Astrocyte of the spinal cord (primary cell): ENCODE results near the gene TMEM134.

Experiments used
- DNase-seq: peaks from one replicate; pipeline ENCODE4 v3.0.0; 2011; ENCODE audit warnings: low read depth, low spot score
- H3K4me3 ChIP-seq: 2 replicates; pipeline ENCODE4 v1.5.1; 2011; ENCODE audit warnings: low read depth, mild to moderate bottlenecking, low read length, moderate library complexity
- in situ Hi-C: cut with HindIII; loops from 2 replicates; pipeline ENCODE4 v1.10.0; 2017; ENCODE audit warnings: low sequenced_read_pairs
- TF ChIP-seq, protein P1 (sequence below): IDR thresholded peaks from 2 replicates; pipeline ENCODE4 v1.5.1; 2012; ENCODE audit warnings: low read depth, mild to moderate bottlenecking, low read length, inconsistent platforms

Gene TMEM134

DNA sequence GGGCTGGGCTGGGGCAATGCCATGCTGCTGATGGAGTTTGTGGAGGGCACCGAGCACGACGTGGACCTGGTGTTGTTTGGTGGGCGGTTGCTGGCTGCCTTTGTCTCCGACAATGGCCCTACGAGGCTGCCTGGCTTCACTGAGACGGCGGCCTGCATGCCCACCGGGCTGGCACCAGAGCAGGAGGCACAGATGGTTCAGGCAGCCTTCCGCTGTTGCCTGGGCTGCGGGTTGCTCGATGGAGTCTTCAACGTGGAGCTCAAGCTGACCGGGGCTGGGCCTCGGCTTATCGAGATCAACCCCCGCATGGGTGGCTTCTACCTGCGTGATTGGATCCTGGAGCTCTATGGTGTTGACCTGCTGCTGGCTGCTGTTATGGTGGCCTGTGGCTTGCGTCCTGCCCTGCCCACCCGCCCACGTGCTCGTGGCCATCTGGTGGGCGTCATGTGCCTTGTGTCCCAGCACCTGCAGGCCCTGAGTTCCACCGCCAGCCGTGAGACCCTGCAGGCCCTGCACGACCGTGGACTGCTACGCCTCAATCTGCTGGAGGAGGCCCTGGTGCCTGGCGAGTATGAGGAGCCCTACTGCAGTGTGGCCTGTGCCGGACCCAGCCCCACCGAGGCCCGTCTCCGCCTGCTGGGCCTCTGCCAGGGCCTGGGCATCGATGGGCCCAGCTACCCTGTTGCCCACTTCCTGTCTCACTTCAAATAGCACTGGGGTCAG is 45.0 kb downstream of the TMEM134 start:
- TF ChIP-seq, protein P1, sequence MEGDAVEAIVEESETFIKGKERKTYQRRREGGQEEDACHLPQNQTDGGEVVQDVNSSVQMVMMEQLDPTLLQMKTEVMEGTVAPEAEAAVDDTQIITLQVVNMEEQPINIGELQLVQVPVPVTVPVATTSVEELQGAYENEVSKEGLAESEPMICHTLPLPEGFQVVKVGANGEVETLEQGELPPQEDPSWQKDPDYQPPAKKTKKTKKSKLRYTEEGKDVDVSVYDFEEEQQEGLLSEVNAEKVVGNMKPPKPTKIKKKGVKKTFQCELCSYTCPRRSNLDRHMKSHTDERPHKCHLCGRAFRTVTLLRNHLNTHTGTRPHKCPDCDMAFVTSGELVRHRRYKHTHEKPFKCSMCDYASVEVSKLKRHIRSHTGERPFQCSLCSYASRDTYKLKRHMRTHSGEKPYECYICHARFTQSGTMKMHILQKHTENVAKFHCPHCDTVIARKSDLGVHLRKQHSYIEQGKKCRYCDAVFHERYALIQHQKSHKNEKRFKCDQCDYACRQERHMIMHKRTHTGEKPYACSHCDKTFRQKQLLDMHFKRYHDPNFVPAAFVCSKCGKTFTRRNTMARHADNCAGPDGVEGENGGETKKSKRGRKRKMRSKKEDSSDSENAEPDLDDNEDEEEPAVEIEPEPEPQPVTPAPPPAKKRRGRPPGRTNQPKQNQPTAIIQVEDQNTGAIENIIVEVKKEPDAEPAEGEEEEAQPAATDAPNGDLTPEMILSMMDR, result no peak
- in situ Hi-C loops, result no loop called here
- no peak overlapping the region for H3K4me3 ChIP-seq
- no peak for DNase-seq

DNA sequence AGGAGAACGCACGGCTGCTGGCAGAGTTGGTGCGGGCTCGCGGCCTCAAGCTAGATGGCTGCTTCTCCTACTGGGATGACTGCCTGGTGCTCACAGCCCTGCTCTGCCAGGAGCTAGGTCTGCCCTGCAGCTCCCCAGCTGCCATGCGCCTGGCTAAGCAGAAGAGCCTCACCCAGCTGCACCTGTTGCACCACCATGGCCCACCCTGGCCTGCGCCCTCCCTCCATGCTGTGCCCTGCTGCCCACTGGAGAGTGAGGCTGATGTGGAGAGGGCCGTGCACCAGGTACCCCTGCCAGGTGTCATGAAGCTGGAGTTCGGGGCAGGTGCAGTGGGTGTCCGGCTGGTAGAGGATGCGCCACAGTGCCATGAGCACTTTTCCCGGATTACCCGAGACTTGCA is 45.6 kb downstream of the TMEM134 start:
- in situ Hi-C loops, result no loop called here
- no peak overlapping the region for H3K4me3 ChIP-seq
- TF ChIP-seq, protein P1, result no peak
- DNase-seq, result no peak

DNA sequence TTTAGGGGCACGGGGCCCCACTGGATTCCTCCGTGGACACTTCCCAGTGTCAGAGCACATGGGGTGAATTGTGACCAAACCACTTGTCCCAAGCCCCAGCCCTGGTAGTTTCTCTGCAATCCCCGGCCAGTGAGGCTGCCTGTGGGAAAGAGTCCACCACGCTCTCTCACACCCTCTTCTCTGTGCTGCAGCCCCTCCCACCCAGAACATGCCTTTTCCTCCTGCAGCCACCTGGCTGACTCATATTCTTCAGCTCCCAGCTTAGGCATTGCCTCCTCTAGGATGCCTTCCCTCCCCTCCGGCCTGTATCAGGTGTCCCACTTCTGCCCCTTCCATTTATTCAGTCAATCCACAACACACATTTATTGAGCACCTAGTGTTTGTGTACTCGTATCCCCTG is 46.2 kb downstream of the TMEM134 start:
- no peak for DNase-seq
- in situ Hi-C loops, result no loop called here
- H3K4me3 ChIP-seq, result no peak overlapping the region
- TF ChIP-seq, protein P1, result no peak

- in situ Hi-C loops, result no loop called here
- DNase-seq, result no peak
- TF ChIP-seq, protein P1, result no peak
- H3K4me3 ChIP-seq, result no peak overlapping the region
Observed at GRCh38 chr11:67421430-67422031, 47.5 kb downstream of the TMEM134 start.

- H3K4me3 ChIP-seq, result peak overlapping the region; percentile 20
- TF ChIP-seq, protein P1, result no peak
Observed at GRCh38 chr11:67420646-67421429, 48.2 kb downstream of the TMEM134 start.

GRCh38 chr11:67420147-67420645 is 48.9 kb downstream of the TMEM134 start:
- TF ChIP-seq, protein P1, result no peak
- DNase-seq, result no peak
- H3K4me3 ChIP-seq, result peak overlapping the region; percentile 10
- in situ Hi-C loops, result no loop called here

More at GRCh38 chr11:67420646-67421429, 48.2 kb downstream of the TMEM134 start:
- peak; percentile 90 for DNase-seq
- in situ Hi-C loops, result no loop called here
